Stimulated activated CD4-positive, alpha-beta T cell treated with anti-CD3 and anti-CD28 coated beads, Interleukin-2, amount 100 ng/mL, for 4 hours (primary cell): ENCODE data around the gene PPP1R7.

ENCODE experiments used
- DNase-seq: peaks from one replicate; pipeline ENCODE4 v3.0.0-alpha.2; 2020; ENCODE audit warnings: low read depth

Gene PPP1R7

GRCh38 chr2:241161646-241162281 is 11.5 kb downstream of the PPP1R7 start:
- DNase-seq: no peak

GRCh38 chr2:241163601-241164118 is 13.4 kb downstream of the PPP1R7 start:
- no peak for DNase-seq

- DNase-seq: no peak
These were observed 18.1 kb downstream of the PPP1R7 start for GRCh38 chr2:241168366-241168765.

- DNase-seq: no peak
These were observed 23.3 kb downstream of the PPP1R7 start for GRCh38 chr2:241173557-241173956.

- no peak for DNase-seq
These were observed 27.5 kb downstream of the PPP1R7 start for GRCh38 chr2:241177526-241178334.

GRCh38 chr2:241178961-241179360 is 28.7 kb downstream of the PPP1R7 start:
- DNase-seq: no peak

GRCh38 chr2:241179899-241180298 is 29.6 kb downstream of the PPP1R7 start:
- no peak for DNase-seq

- DNase-seq: no peak
These were observed 30.2 kb downstream of the PPP1R7 start for GRCh38 chr2:241180495-241180894.

- DNase-seq: no peak
These were observed 31.9 kb downstream of the PPP1R7 start for GRCh38 chr2:241182126-241182525.

- no peak for DNase-seq
These were observed 32.4 kb downstream of the PPP1R7 start for GRCh38 chr2:241182531-241183133.

- no peak for DNase-seq
These were observed 33.0 kb downstream of the PPP1R7 start for GRCh38 chr2:241183221-241183620.

GRCh38 chr2:241184901-241185300 is 34.6 kb downstream of the PPP1R7 start:
- DNase-seq: no peak

GRCh38 chr2:241185961-241186360 is 35.7 kb downstream of the PPP1R7 start:
- DNase-seq: no peak

- DNase-seq: no peak
These were observed 37.0 kb downstream of the PPP1R7 start for GRCh38 chr2:241187101-241187917.

- DNase-seq: no peak
These were observed 37.6 kb downstream of the PPP1R7 start for GRCh38 chr2:241187918-241188234.

GRCh38 chr2:241188361-241189092 is 38.3 kb downstream of the PPP1R7 start, which contains the start of gene ANO7:
ANO7 (plus strand) TSS chr2:241188677; CDS start chr2:241190064, 1,387 bp downstream.
- no peak for DNase-seq

- no peak for DNase-seq
These were observed 39.0 kb downstream of the PPP1R7 start for GRCh38 chr2:241189093-241189855.

GRCh38 chr2:241189856-241190201 is 39.6 kb downstream of the PPP1R7 start:
- no peak for DNase-seq

- DNase-seq: no peak
These were observed 40.2 kb downstream of the PPP1R7 start for GRCh38 chr2:241190291-241190981.

GRCh38 chr2:241191081-241191480 is 40.8 kb downstream of the PPP1R7 start:
- no peak for DNase-seq
